Stomach smooth muscle (tissue), 2 donors: ENCODE results near the gene HRK.

Experiments used
- H3K27ac ChIP-seq: one replicate; pipeline ENCODE4 v1.7.0; 2013; ENCODE audit warnings: mild to moderate bottlenecking, low read length, inconsistent platforms
- H3K27me3 ChIP-seq, 2 donors: one replicate each; pipeline ENCODE4 v1.7.0; 2013; ENCODE audit warnings: low read length in 2 of 2; ENCODE audit not compliant: insufficient read depth in 2 of 2, control insufficient read depth in 1 of 2
- H3K36me3 ChIP-seq, 2 donors: one replicate each; pipeline ENCODE4 v1.7.0; 2013; ENCODE audit warnings: low read length in 2 of 2; ENCODE audit not compliant: control insufficient read depth in 2 of 2, insufficient read depth in 2 of 2
- H3K4me1 ChIP-seq: one replicate; pipeline ENCODE4 v1.7.0; 2013; ENCODE audit warnings: low read length; ENCODE audit not compliant: control insufficient read depth, insufficient read depth
- H3K4me3 ChIP-seq, 2 donors: one replicate each; pipeline ENCODE4 v1.7.0; 2013; ENCODE audit warnings: low read length in 2 of 2
- H3K9ac ChIP-seq, 2 donors: one replicate each; pipeline ENCODE4 v1.7.0; 2013; ENCODE audit warnings: low read length in 2 of 2, mild to moderate bottlenecking in 1 of 2
- H3K9me3 ChIP-seq, 2 donors: one replicate each; pipeline ENCODE4 v1.7.0; 2013; ENCODE audit warnings: low read length in 2 of 2; ENCODE audit not compliant: control insufficient read depth in 2 of 2
- donor health status: healthy.
- donor health status: Pancreatic carcinoma.

The HRK gene

GRCh38 chr12:116897476-116897875 lies 16.2 kb upstream of the HRK start:
- no peak overlapping the region for H3K9ac ChIP-seq
- no peaks in the 10 kb centered on the region for H3K4me1 ChIP-seq
- no peak overlapping the region for H3K4me3 ChIP-seq
- no peaks in the 10 kb centered on the region for H3K36me3 ChIP-seq
- peaks cover 5 to 6% of the 10 kb centered on the region in 2 donors for H3K27me3 ChIP-seq
- no peaks in the 10 kb centered on the region for H3K9me3 ChIP-seq
- H3K27ac ChIP-seq, result no peak overlapping the region

GRCh38 chr12:116896411-116896924 lies 15.2 kb upstream of the HRK start:
- H3K27ac ChIP-seq, result no peak overlapping the region
- H3K9ac ChIP-seq, result no peak overlapping the region
- H3K36me3 ChIP-seq, result no peaks in the 10 kb centered on the region
- no peaks in the 10 kb centered on the region for H3K9me3 ChIP-seq
- H3K4me1 ChIP-seq, result no peaks in the 10 kb centered on the region
- no peak overlapping the region for H3K4me3 ChIP-seq
- H3K27me3 ChIP-seq, result peaks cover 5% of the 10 kb centered on the region in 2 donors

DNA sequence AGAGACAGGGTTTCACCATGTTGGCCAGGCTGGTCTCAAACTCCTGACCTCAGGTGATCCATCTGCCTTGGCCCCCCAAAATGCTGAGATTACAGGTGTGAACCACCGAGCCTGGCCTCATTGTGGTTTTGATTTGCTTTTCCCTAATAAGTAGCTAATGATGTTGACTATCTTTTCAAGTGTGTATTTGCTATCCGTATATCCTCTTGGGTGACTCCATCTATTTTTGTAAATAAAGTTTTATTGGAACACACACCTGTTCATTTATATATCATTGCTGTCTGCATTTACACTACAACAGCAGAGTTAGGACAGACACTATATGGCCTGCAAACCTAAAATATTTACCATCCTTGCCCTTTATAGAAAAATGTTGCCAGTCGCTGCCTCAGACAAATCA lies 13.7 kb upstream of the HRK start:
- no peak overlapping the region for H3K27ac ChIP-seq
- H3K4me1 ChIP-seq, result no peaks in the 10 kb centered on the region
- no peaks in the 10 kb centered on the region for H3K36me3 ChIP-seq
- no peak overlapping the region for H3K9ac ChIP-seq
- peaks cover 3 to 5% of the 10 kb centered on the region in 2 donors for H3K27me3 ChIP-seq
- H3K4me3 ChIP-seq, result no peak overlapping the region
- H3K9me3 ChIP-seq, result peaks cover 0 to 4% of the 10 kb centered on the region in 2 donors

DNA sequence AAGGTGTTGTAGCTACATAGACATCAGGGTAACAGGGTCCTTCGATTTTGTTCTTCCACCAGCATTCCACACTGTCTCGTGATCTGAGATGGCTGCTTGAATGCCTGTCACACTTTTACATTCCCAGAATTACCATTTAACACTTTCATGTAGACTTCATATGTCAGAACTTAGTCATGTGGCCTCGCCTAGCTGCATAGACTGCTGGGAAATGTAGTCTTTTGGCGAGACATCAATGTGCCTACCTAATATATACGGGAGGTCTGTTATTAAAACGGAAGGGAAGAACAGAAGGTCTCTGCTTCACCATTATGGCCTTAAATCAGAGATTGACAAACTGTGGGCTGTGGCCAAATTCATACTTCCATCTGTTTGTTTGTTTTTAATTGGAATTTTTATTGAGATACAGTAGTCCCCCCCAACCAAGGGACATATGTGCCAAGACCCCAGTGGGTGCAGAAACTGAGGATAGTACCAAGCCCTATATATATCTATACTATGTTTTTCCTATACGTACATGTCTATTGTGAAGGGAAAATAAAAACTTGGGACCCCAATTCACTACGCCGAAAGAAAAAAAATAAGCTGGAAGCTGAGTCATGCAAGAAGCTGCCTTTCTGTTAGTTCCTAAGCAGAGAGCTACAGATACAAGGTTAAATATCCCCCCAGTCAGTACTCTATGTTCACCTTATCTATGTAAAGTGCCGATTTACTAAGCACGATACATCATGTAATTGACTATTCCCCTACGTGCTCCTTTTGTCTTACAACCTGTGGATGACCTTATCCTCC lies 11.3 kb upstream of the HRK start:
- Histone ChIP-seq H3K9ac (no peak overlapping the region), H3K4me3 (no peak overlapping the region), H3K4me1 (no peaks in the 10 kb centered on the region), H3K27me3 (peaks cover 3 to 5% of the 10 kb centered on the region in 2 donors), H3K27ac (no peak overlapping the region), H3K9me3 (peaks cover 0 to 4% of the 10 kb centered on the region in 2 donors), H3K36me3 (no peaks in the 10 kb centered on the region)

DNA sequence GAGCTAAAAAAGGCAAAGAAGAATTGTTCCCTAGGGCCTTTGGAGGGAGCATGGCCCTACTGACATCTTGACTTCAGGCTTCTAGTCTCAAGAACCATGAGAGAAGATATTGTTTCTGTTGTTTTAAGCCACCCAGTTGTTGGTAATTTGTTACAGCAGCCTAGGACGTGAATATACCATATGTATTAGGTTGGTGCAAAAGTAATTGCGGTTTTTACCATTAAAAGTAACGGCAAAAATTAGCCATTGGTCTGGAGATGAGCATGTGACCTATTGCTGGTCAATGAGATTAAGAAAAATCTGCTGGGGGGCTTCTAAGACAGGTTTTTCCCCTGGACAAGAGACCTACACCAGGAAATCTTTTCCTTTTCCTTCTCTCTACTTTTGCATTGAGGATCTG lies 9.8 kb upstream of the HRK start:
- no peaks in the 10 kb centered on the region for H3K4me1 ChIP-seq
- no peak overlapping the region for H3K9ac ChIP-seq
- no peak overlapping the region for H3K27ac ChIP-seq
- H3K9me3 ChIP-seq, result peaks cover 0 to 4% of the 10 kb centered on the region in 2 donors
- no peak overlapping the region for H3K4me3 ChIP-seq
- peaks cover 0 to 5% of the 10 kb centered on the region in 2 donors for H3K27me3 ChIP-seq
- no peaks in the 10 kb centered on the region for H3K36me3 ChIP-seq

DNA sequence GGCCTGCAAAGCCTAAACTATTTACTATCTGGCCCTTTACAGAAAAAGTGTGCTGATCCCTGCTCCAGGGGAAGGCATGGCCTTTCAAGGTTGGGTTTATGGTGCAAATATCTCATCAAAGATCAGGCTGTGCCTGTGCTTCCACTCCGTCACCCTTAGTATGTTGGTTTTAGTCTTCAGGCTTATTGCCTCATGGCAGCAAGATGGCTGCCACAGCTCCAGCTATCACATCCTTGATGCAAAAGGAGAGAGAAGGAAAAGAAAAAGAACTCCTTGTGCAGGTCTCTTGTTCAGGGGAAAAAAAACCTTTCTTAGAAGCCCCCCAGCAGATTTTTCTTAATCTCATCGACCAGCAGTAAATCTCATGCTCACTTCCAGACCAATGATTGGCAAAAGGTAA lies 9.1 kb upstream of the HRK start:
- Histone ChIP-seq H3K4me1 (no peaks in the 10 kb centered on the region), H3K36me3 (no peaks in the 10 kb centered on the region), H3K27me3 (peaks cover 0 to 5% of the 10 kb centered on the region in 2 donors), H3K27ac (no peak overlapping the region), H3K9ac (no peak overlapping the region), H3K9me3 (peaks cover 0 to 4% of the 10 kb centered on the region in 2 donors), H3K4me3 (no peak overlapping the region)

- Histone ChIP-seq H3K27ac (no peak overlapping the region), H3K4me3 (no peak overlapping the region), H3K36me3 (no peaks in the 10 kb centered on the region), H3K9ac (no peak overlapping the region), H3K9me3 (peaks cover 0 to 4% of the 10 kb centered on the region in 2 donors), H3K27me3 (peaks cover 11 to 16% of the 10 kb centered on the region in 2 donors), H3K4me1 (no peaks in the 10 kb centered on the region)
Measured at GRCh38 chr12:116887897-116888296, 6.7 kb upstream of the HRK start.

DNA sequence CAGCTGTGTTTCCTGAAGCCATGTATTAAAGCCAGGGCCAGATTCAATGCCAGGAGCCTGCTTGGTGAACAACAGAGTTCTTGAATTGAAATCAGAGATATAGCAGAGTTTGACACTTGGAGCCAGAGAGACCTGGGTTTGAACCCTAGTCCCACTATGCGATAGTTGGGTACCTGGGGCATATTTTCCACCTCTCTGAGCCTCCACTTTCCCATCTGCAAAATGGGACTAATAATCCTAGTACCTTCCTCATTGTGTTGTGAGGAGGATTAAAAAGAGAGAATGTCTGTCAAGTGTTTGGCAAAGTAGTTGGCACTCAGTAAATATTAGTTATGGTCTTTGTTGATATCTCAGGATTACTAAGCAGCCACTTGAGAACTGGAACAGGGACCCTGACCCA lies 6.0 kb upstream of the HRK start:
- no peaks in the 10 kb centered on the region for H3K36me3 ChIP-seq
- no peak overlapping the region for H3K9ac ChIP-seq
- H3K27ac ChIP-seq, result no peak overlapping the region
- no peak overlapping the region for H3K4me3 ChIP-seq
- peaks cover 18 to 22% of the 10 kb centered on the region in 2 donors for H3K27me3 ChIP-seq
- no peaks in the 10 kb centered on the region for H3K4me1 ChIP-seq
- H3K9me3 ChIP-seq, result peaks cover 0 to 4% of the 10 kb centered on the region in 2 donors

GRCh38 chr12:116885491-116885890 lies 4.2 kb upstream of the HRK start:
- H3K27me3 ChIP-seq, result peaks cover 25 to 36% of the 10 kb centered on the region in 2 donors
- no peak overlapping the region for H3K4me3 ChIP-seq

DNA sequence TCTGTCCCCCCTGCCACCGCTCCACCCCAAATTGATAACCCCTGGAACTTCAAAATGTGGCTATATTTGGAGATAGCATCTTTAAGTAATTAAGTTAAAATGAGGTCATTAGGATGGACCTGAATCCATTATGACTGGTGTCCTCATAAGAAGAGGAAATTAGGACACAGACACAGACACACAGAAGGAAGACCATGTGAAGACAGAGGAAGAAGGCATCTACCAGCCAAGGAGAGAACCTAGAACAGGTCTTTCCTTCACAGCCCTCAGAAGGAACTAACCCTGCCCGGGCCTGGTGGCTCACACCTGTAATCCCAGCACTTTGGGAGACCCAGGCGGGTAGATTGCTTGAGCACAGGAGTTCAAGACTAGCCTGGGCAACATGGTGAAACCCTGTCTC lies 3.6 kb upstream of the HRK start:
- peaks cover 15% of the 10 kb centered on the region for H3K4me1 ChIP-seq
- H3K36me3 ChIP-seq, result no peaks in the 10 kb centered on the region
- H3K4me3 ChIP-seq, result no peak overlapping the region
- no peak overlapping the region for H3K9ac ChIP-seq
- H3K27ac ChIP-seq, result no peak overlapping the region
- peaks cover 32 to 42% of the 10 kb centered on the region in 2 donors for H3K27me3 ChIP-seq
- H3K9me3 ChIP-seq, result no peaks in the 10 kb centered on the region

More at GRCh38 chr12:116885491-116885890, 4.2 kb upstream of the HRK start:
- no peaks in the 10 kb centered on the region for H3K36me3 ChIP-seq
- peaks cover 0 to 4% of the 10 kb centered on the region in 2 donors for H3K9me3 ChIP-seq
- no peak overlapping the region for H3K27ac ChIP-seq
- no peak overlapping the region for H3K9ac ChIP-seq
- H3K4me1 ChIP-seq, result peaks cover 15% of the 10 kb centered on the region

DNA sequence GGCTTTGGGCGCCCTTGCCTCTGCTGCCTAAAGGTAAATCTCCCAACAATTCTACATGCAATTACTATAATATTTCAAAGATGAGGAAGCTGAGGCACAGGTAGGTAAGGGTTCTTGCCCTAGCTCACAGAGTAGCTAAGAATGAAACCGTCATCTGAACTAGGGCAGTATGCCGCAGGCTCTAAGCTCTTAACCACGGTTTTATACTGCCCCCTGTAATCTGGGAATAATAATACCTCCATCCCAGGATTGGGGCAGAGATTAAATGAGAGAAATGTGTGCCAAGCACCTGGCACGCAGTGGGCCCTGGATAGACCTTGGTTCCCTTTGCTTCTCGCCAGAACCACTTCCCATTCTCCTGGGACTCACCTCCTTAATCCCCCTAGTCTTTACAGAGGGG lies 1.5 kb upstream of the HRK start:
- Histone ChIP-seq H3K9ac (no peak overlapping the region), H3K27me3 (peaks cover 48 to 62% of the 10 kb centered on the region in 2 donors), H3K4me1 (peaks cover 26% of the 10 kb centered on the region), H3K9me3 (no peaks in the 10 kb centered on the region), H3K36me3 (no peaks in the 10 kb centered on the region), H3K4me3 (no peak overlapping the region), H3K27ac (no peak overlapping the region)
